Suppressor macrophage treated with lipopolysaccharide for 1 hour (primary cell): ENCODE data around the gene ZNF391.
A peak's percentile ranks its signal among the peaks of the same experiment; 100 is the strongest.
"Not testable (repeated sequence)": the region's sequence is repeated elsewhere in the genome, so short reads cannot be mapped to it uniquely, and the experiment has no call there.

Source experiments
- DNase-seq, 3 donors: peaks; one replicate each; pipeline ENCODE4 v3.0.0-alpha.2; 2020 to 2022

Gene ZNF391

GRCh38 chr6:27424851-27425250, 36.3 kb downstream of the ZNF391 start:
- not testable (repeated sequence) for DNase-seq

- DNase-seq = no peak
Measured at GRCh38 chr6:27426045-27426620, 37.6 kb downstream of the ZNF391 start.

- no peak for DNase-seq
Measured at GRCh38 chr6:27428502-27428901, 39.9 kb downstream of the ZNF391 start.

GRCh38 chr6:27428966-27429365, 40.4 kb downstream of the ZNF391 start:
- DNase-seq = no peak

GRCh38 chr6:27433714-27434113, 45.2 kb downstream of the ZNF391 start:
- no peak for DNase-seq

- DNase-seq = no peak
Measured at GRCh38 chr6:27439371-27439770, 50.8 kb downstream of the ZNF391 start.

GRCh38 chr6:27441001-27441400, 52.4 kb downstream of the ZNF391 start:
- DNase-seq = no peak

GRCh38 chr6:27442932-27443331, 54.4 kb downstream of the ZNF391 start:
- DNase-seq = no peak

GRCh38 chr6:27448456-27448855, 59.9 kb downstream of the ZNF391 start:
- no peak for DNase-seq

- DNase-seq = no peak
Measured at GRCh38 chr6:27451660-27452390, 63.3 kb downstream of the ZNF391 start.

- peak in 1 of 3 donors; percentile 1 for DNase-seq
Measured at GRCh38 chr6:27452496-27452897, 63.9 kb downstream of the ZNF391 start.
